T-helper 1 cell treated with Interleukin-12 subunit alpha and Interleukin-12 subunit beta and Interleukin-4 antibody, amounts not matched to agents 30 μg/mL and 1 μg/mL, for 36 hours (primary cell): ENCODE data around the gene NTRK1.

Experiments
- H3K27ac Mint-ChIP-seq: one replicate; pipeline ENCODE4 v1.8.0; 2021; ENCODE audit warnings: mild to moderate bottlenecking, mixed read lengths
- H3K27me3 Mint-ChIP-seq: one replicate; pipeline ENCODE4 v1.8.0; 2021; ENCODE audit warnings: low read depth, mixed read lengths
- H3K36me3 Mint-ChIP-seq: one replicate; pipeline ENCODE4 v1.8.0; 2021; ENCODE audit warnings: low read depth, mixed read lengths
- H3K4me1 Mint-ChIP-seq: one replicate; pipeline ENCODE4 v1.8.0; 2021; ENCODE audit warnings: low read depth, mixed read lengths
- H3K4me3 Mint-ChIP-seq: one replicate; pipeline ENCODE4 v1.8.0; 2021; ENCODE audit warnings: mild to moderate bottlenecking, moderate library complexity, mixed read lengths
- H3K9me3 Mint-ChIP-seq: one replicate; pipeline ENCODE4 v1.8.0; 2021; ENCODE audit warnings: mixed read lengths

NTRK1 gene

GRCh38 chr1:156910309-156910782, 49.7 kb downstream of the NTRK1 start:
- Mint-ChIP-seq H3K27me3 (peaks cover 9% of the 10 kb centered on the region), H3K36me3 (no peaks in the 10 kb centered on the region), H3K9me3 (no peaks in the 10 kb centered on the region), H3K4me1 (no peaks in the 10 kb centered on the region), H3K4me3 (no peak overlapping the region), H3K27ac (no peak overlapping the region)

- H3K36me3 Mint-ChIP-seq, result no peaks in the 10 kb centered on the region
- H3K9me3 Mint-ChIP-seq, result no peaks in the 10 kb centered on the region
Measured at GRCh38 chr1:156911577-156912298, 51.1 kb downstream of the NTRK1 start.

GRCh38 chr1:156912310-156912709, 51.6 kb downstream of the NTRK1 start:
- peaks cover 23% of the 10 kb centered on the region for H3K27me3 Mint-ChIP-seq
- H3K4me1 Mint-ChIP-seq, result no peaks in the 10 kb centered on the region
- H3K9me3 Mint-ChIP-seq, result no peaks in the 10 kb centered on the region
- no peaks in the 10 kb centered on the region for H3K36me3 Mint-ChIP-seq
- H3K27ac Mint-ChIP-seq, result no peak overlapping the region
- H3K4me3 Mint-ChIP-seq, result no peak overlapping the region

More at GRCh38 chr1:156911577-156912298, 51.1 kb downstream of the NTRK1 start:
- no peak overlapping the region for H3K27ac Mint-ChIP-seq
- no peak overlapping the region for H3K4me3 Mint-ChIP-seq
- H3K4me1 Mint-ChIP-seq, result no peaks in the 10 kb centered on the region
- H3K27me3 Mint-ChIP-seq, result peaks cover 19% of the 10 kb centered on the region

GRCh38 chr1:156912861-156913808, 52.5 kb downstream of the NTRK1 start:
- H3K4me1 Mint-ChIP-seq, result no peaks in the 10 kb centered on the region
- peaks cover 27% of the 10 kb centered on the region for H3K27me3 Mint-ChIP-seq
- no peaks in the 10 kb centered on the region for H3K36me3 Mint-ChIP-seq
- H3K27ac Mint-ChIP-seq, result no peak overlapping the region
- no peak overlapping the region for H3K4me3 Mint-ChIP-seq
- no peaks in the 10 kb centered on the region for H3K9me3 Mint-ChIP-seq

GRCh38 chr1:156913809-156914387, 53.2 kb downstream of the NTRK1 start:
- Mint-ChIP-seq H3K4me3 (no peak overlapping the region), H3K9me3 (no peaks in the 10 kb centered on the region), H3K27ac (no peak overlapping the region), H3K4me1 (no peaks in the 10 kb centered on the region), H3K27me3 (peaks cover 35% of the 10 kb centered on the region), H3K36me3 (no peaks in the 10 kb centered on the region)

- H3K4me1 Mint-ChIP-seq, result no peaks in the 10 kb centered on the region
- H3K27me3 Mint-ChIP-seq, result peaks cover 40% of the 10 kb centered on the region
- no peaks in the 10 kb centered on the region for H3K9me3 Mint-ChIP-seq
- H3K27ac Mint-ChIP-seq, result no peak overlapping the region
- no peak overlapping the region for H3K4me3 Mint-ChIP-seq
- H3K36me3 Mint-ChIP-seq, result no peaks in the 10 kb centered on the region
Measured at GRCh38 chr1:156914440-156914856, 53.8 kb downstream of the NTRK1 start.

- H3K4me1 Mint-ChIP-seq, result peaks cover 6% of the 10 kb centered on the region
- peaks cover 88% of the 10 kb centered on the region for H3K27me3 Mint-ChIP-seq
- H3K9me3 Mint-ChIP-seq, result no peaks in the 10 kb centered on the region
- no peaks in the 10 kb centered on the region for H3K36me3 Mint-ChIP-seq
- no peak within 1 kb of the TSS for H3K4me3 Mint-ChIP-seq
- no peak within 1 kb of the TSS for H3K27ac Mint-ChIP-seq
Measured at GRCh38 chr1:156920233-156921052, 59.8 kb downstream of the NTRK1 start, which contains the start of gene LRRC71. Gene LRRC71 (plus strand): TSS chr1:156920632. CDS start chr1:156920804, 172 bp downstream.

GRCh38 chr1:156921053-156921529, 60.4 kb downstream of the NTRK1 start:
- Mint-ChIP-seq H3K4me3 (no peak overlapping the region), H3K27ac (no peak overlapping the region), H3K36me3 (no peaks in the 10 kb centered on the region), H3K4me1 (peaks cover 6% of the 10 kb centered on the region), H3K9me3 (no peaks in the 10 kb centered on the region), H3K27me3 (peaks cover 90% of the 10 kb centered on the region)

- Mint-ChIP-seq H3K27ac (no peak overlapping the region), H3K27me3 (peaks cover 96% of the 10 kb centered on the region), H3K4me3 (peak overlapping the region; percentile 15), H3K4me1 (peaks cover 13% of the 10 kb centered on the region), H3K36me3 (no peaks in the 10 kb centered on the region), H3K9me3 (no peaks in the 10 kb centered on the region)
Measured at GRCh38 chr1:156922986-156923669, 62.5 kb downstream of the NTRK1 start.

- peaks cover 14% of the 10 kb centered on the region for H3K4me1 Mint-ChIP-seq
- no peaks in the 10 kb centered on the region for H3K9me3 Mint-ChIP-seq
- H3K4me3 Mint-ChIP-seq, result no peak overlapping the region
- H3K27me3 Mint-ChIP-seq, result peaks cover 96% of the 10 kb centered on the region
- H3K27ac Mint-ChIP-seq, result no peak overlapping the region
- H3K36me3 Mint-ChIP-seq, result no peaks in the 10 kb centered on the region
Measured at GRCh38 chr1:156923670-156924477, 63.2 kb downstream of the NTRK1 start.

GRCh38 chr1:156924478-156925153, 64.0 kb downstream of the NTRK1 start:
- no peaks in the 10 kb centered on the region for H3K36me3 Mint-ChIP-seq
- H3K27ac Mint-ChIP-seq, result no peak overlapping the region
- peaks cover 14% of the 10 kb centered on the region for H3K4me1 Mint-ChIP-seq
- H3K27me3 Mint-ChIP-seq, result peaks cover 96% of the 10 kb centered on the region
- no peak overlapping the region for H3K4me3 Mint-ChIP-seq
- no peaks in the 10 kb centered on the region for H3K9me3 Mint-ChIP-seq
